ENCODE results near the gene ELL.
"Not testable (repeated sequence)": the region's sequence is repeated elsewhere in the genome, so short reads cannot be mapped to it uniquely, and the experiment has no call there.

Gene ELL

GRCh38 chr19:18532168-18532890, 10.5 kb upstream of the ELL start:
- in situ Hi-C loops (cut with HindIII; ENCODE audit: low sequenced_read_pairs), result no loop called here

GRCh38 chr19:18531485-18531884, 9.6 kb upstream of the ELL start:
- in situ Hi-C loops (cut with HindIII; ENCODE audit: low sequenced_read_pairs), result no loop called here

- in situ Hi-C loops (cut with HindIII; ENCODE audit: low sequenced_read_pairs), result no loop called here
Observed at GRCh38 chr19:18529782-18530181, 7.9 kb upstream of the ELL start.

GRCh38 chr19:18526316-18526715, 4.4 kb upstream of the ELL start:
- in situ Hi-C loops (cut with HindIII; ENCODE audit: low sequenced_read_pairs), result no loop called here

- in situ Hi-C loops (cut with HindIII; ENCODE audit: low sequenced_read_pairs), result no loop called here
Observed at GRCh38 chr19:18523841-18524240, 2.0 kb upstream of the ELL start.

- in situ Hi-C loops (cut with HindIII; ENCODE audit: low sequenced_read_pairs), result not testable (repeated sequence)
Observed at GRCh38 chr19:18522862-18523440, 1.1 kb upstream of the ELL start.

GRCh38 chr19:18522124-18522861, 423 bp upstream of the ELL start:
- in situ Hi-C loops (cut with HindIII; ENCODE audit: low sequenced_read_pairs), result no loop called here

- in situ Hi-C loops (cut with HindIII; ENCODE audit: low sequenced_read_pairs), result no loop called here
Observed at GRCh38 chr19:18520848-18521691, 800 bp downstream of the ELL start.

- in situ Hi-C loops (cut with HindIII; ENCODE audit: low sequenced_read_pairs), result no loop called here
Observed at GRCh38 chr19:18519962-18520847, 1.7 kb downstream of the ELL start.

GRCh38 chr19:18518639-18519038, 3.2 kb downstream of the ELL start:
- in situ Hi-C loops (cut with HindIII; ENCODE audit: low sequenced_read_pairs), result no loop called here

GRCh38 chr19:18517606-18518005, 4.3 kb downstream of the ELL start:
- in situ Hi-C loops (cut with HindIII; ENCODE audit: low sequenced_read_pairs), result no loop called here

GRCh38 chr19:18515959-18516358, 5.9 kb downstream of the ELL start:
- in situ Hi-C loops (cut with HindIII; ENCODE audit: low sequenced_read_pairs), result no loop called here

GRCh38 chr19:18514800-18515682, 6.8 kb downstream of the ELL start:
- in situ Hi-C loops (cut with HindIII; ENCODE audit: low sequenced_read_pairs), result no loop called here

- in situ Hi-C loops (cut with HindIII; ENCODE audit: low sequenced_read_pairs), result no loop called here
Observed at GRCh38 chr19:18513868-18514267, 8.0 kb downstream of the ELL start.

GRCh38 chr19:18510216-18510615, 11.7 kb downstream of the ELL start:
- in situ Hi-C loops (cut with HindIII; ENCODE audit: low sequenced_read_pairs), result no loop called here

- in situ Hi-C loops (cut with HindIII; ENCODE audit: low sequenced_read_pairs), result no loop called here
Observed at GRCh38 chr19:18508585-18508984, 13.3 kb downstream of the ELL start.

- in situ Hi-C loops (cut with HindIII; ENCODE audit: low sequenced_read_pairs), result no loop called here
Observed at GRCh38 chr19:18507727-18508440, 14.0 kb downstream of the ELL start.

GRCh38 chr19:18507021-18507726, 14.7 kb downstream of the ELL start:
- in situ Hi-C loops (cut with HindIII; ENCODE audit: low sequenced_read_pairs), result no loop called here
